ENCODE data around the gene PDE6B. TPM values are rescaled to one million over a fixed set of nuclear protein-coding genes. Genes with fewer than 3 reads are reported as not detected.

PDE6B gene
- total RNA-seq, 1 donor from 2014 or later, result 2.3 TPM

GRCh38 chr4:647481-647880 lies 22.1 kb downstream of the PDE6B start:
- TF ChIP-seq CTCF (IDR thresholded peaks at IDR 0.05), result no peak
- peaks cover 7% of the 10 kb centered on the region for H3K9me3 Mint-ChIP-seq (ENCODE audit: low read depth)
- no peak overlapping the region for H3K27ac Mint-ChIP-seq (ENCODE audit: unreplicated experiment)
- H3K4me3 Mint-ChIP-seq (ENCODE audit: unreplicated experiment), result no peak overlapping the region
- H3K27me3 Mint-ChIP-seq (ENCODE audit: low read depth), result peaks cover 7% of the 10 kb centered on the region
- no peaks in the 10 kb centered on the region for H3K36me3 Mint-ChIP-seq (ENCODE audit: low read depth)
- DNase-seq (ENCODE audit: low spot score), result peak; percentile 38
- no peaks in the 10 kb centered on the region for H3K4me1 Mint-ChIP-seq (ENCODE audit: low read depth)

GRCh38 chr4:648579-649292 lies 23.4 kb downstream of the PDE6B start:
- Mint-ChIP-seq H3K36me3 (ENCODE audit: low read depth) (no peaks in the 10 kb centered on the region), H3K27me3 (ENCODE audit: low read depth) (peaks cover 7% of the 10 kb centered on the region), H3K4me3 (ENCODE audit: unreplicated experiment) (no peak overlapping the region), H3K27ac (ENCODE audit: unreplicated experiment) (no peak overlapping the region), H3K9me3 (ENCODE audit: low read depth) (peaks cover 2% of the 10 kb centered on the region), H3K4me1 (ENCODE audit: low read depth) (no peaks in the 10 kb centered on the region)
- peak; percentile 73 for DNase-seq (ENCODE audit: low spot score)
- TF ChIP-seq CTCF (IDR thresholded peaks at IDR 0.05), result no peak

GRCh38 chr4:649293-649625 lies 23.9 kb downstream of the PDE6B start:
- Mint-ChIP-seq H3K4me3 (ENCODE audit: unreplicated experiment) (no peak overlapping the region), H3K27ac (ENCODE audit: unreplicated experiment) (no peak overlapping the region), H3K4me1 (ENCODE audit: low read depth) (no peaks in the 10 kb centered on the region), H3K36me3 (ENCODE audit: low read depth) (no peaks in the 10 kb centered on the region), H3K9me3 (ENCODE audit: low read depth) (peaks cover 2% of the 10 kb centered on the region), H3K27me3 (ENCODE audit: low read depth) (peaks cover 7% of the 10 kb centered on the region)
- no peak for DNase-seq (ENCODE audit: low spot score)
- no peak for TF ChIP-seq CTCF (IDR thresholded peaks at IDR 0.05)

- H3K4me3 Mint-ChIP-seq (ENCODE audit: unreplicated experiment), result no peak overlapping the region
- DNase-seq (ENCODE audit: low spot score), result peak; percentile 89
- peaks cover 7% of the 10 kb centered on the region for H3K27me3 Mint-ChIP-seq (ENCODE audit: low read depth)
- H3K27ac Mint-ChIP-seq (ENCODE audit: unreplicated experiment), result no peak overlapping the region
- H3K36me3 Mint-ChIP-seq (ENCODE audit: low read depth), result no peaks in the 10 kb centered on the region
- no peak for TF ChIP-seq CTCF (IDR thresholded peaks at IDR 0.05)
- peaks cover 2% of the 10 kb centered on the region for H3K9me3 Mint-ChIP-seq (ENCODE audit: low read depth)
- no peaks in the 10 kb centered on the region for H3K4me1 Mint-ChIP-seq (ENCODE audit: low read depth)
Observed at GRCh38 chr4:649751-650310, 24.5 kb downstream of the PDE6B start.

- H3K4me3 Mint-ChIP-seq (ENCODE audit: unreplicated experiment), result no peak overlapping the region
- H3K27ac Mint-ChIP-seq (ENCODE audit: unreplicated experiment), result no peak overlapping the region
- H3K4me1 Mint-ChIP-seq (ENCODE audit: low read depth), result no peaks in the 10 kb centered on the region
- H3K36me3 Mint-ChIP-seq (ENCODE audit: low read depth), result no peaks in the 10 kb centered on the region
- H3K9me3 Mint-ChIP-seq (ENCODE audit: low read depth), result peaks cover 2% of the 10 kb centered on the region
- peaks cover 7% of the 10 kb centered on the region for H3K27me3 Mint-ChIP-seq (ENCODE audit: low read depth)
- TF ChIP-seq CTCF (IDR thresholded peaks at IDR 0.05), result no peak
- peak; percentile 67 for DNase-seq (ENCODE audit: low spot score)
Observed at GRCh38 chr4:650461-650860, 25.1 kb downstream of the PDE6B start.
